Lower leg skin (tissue), 3 donors: Measurements from ENCODE around the gene FARS2.

Experiments
- CTCF ChIP-seq, 3 donors: fragments of 450-650 bp; IDR thresholded peaks; one replicate each; pipeline ENCODE4 v1.5.1; 2016; ENCODE audit warnings: antibody characterized with exemption in 3 of 3, mild to moderate bottlenecking in 3 of 3, moderate library complexity in 2 of 3
- POLR2A ChIP-seq, 2 donors: fragments of 450-650 bp; IDR thresholded peaks; one replicate each; pipeline ENCODE4 v1.6.1; 2016 to 2017; ENCODE audit warnings: antibody characterized with exemption in 2 of 2, mild to moderate bottlenecking in 1 of 2, moderate library complexity in 1 of 2

- TF ChIP-seq CTCF (IDR thresholded peaks at IDR 0.05), result no peak
- TF ChIP-seq POLR2A (IDR thresholded peaks at IDR 0.05), result no peak
These were observed 510.6 kb downstream of the FARS2 start for GRCh38 chr6:5771759-5772390.
